ENCODE data around the gene DUSP2.

DUSP2 gene

DNA sequence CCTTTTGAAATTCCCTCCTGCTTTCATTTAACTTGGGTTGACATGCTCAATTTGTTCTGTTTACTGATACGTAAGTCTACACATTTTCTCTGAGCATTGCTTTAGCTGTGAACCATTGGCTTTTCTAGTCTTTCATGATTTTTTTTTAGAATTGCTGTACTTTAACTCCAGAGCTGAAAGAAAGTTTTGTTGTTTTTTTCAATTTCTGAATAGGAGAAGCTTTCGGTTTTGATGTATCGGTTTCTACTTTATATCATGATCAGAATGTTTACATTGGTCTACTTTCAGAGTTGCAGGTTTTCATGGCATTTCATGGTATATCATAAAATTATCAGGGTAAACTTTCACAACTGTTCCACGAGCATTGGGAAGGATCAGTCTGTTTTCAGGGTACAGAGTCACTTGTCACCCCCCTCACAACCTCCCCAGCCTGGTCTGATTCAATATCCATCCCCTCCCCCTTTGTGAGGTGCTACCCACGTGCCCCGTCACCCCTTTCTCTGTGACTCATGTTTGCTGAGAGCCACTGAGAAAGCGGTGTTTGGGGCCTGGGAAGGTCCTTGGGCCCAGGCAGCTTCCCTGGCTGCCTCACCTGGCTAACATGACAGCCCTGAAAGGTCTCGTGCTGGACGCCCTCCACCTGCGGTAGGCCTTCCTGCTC is 14.0 kb downstream of the DUSP2 start:
- no peak for DNase-seq (ENCODE audit: low spot score)

DNA sequence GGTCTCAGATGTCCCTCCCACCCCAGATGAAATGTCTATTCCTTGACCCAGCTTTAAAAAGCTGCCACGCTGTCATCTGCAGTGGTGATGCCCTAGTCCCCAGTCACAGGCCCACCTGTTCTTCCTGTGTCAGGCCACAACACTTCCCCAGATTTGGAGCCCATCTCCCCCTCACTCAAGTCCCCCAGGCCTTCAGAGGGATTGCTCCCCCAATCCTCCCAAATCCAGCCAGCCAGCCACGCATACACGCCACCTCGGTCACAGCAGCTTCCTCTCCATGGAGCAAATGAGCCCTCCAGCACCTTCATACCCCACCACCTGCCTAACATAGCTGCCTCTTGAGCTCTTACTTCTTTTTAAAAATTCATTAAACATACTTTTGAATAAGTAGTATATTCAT is 14.8 kb downstream of the DUSP2 start:
- DNase-seq (ENCODE audit: low spot score), result no peak

DNA sequence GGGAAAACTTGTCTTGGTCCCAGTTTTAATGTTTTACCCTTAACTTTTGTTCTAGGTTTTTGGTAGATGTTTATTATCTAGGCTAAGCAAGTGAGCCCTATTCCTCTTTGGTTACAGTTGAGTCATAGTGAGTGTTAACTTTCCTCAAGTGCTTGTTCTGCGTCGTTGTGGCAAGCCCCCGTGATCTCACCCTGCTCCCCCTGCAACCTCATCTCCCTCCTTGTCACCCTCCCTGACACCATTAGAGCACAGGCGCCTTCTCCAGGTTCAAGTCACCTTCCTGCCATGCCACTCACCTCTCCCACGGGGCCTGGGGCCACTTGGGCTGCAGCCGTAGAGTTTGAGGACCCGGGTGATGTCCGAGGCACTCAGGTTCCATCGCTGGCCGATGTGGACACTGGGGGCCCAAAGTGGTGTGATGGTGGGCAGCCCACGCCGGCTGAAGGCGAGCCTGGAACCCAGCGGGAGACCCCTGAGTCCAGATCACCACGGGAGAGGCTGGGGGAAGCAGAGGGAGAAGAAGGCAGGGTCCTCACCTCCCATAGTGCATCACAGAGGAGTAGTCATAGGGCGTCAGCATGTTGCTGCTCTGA is 15.6 kb downstream of the DUSP2 start:
- no peak for DNase-seq (ENCODE audit: low spot score)

- DNase-seq (ENCODE audit: low spot score), result no peak
Observed at GRCh38 chr2:96128456-96128855, 16.8 kb downstream of the DUSP2 start.

GRCh38 chr2:96124406-96125265 is 20.6 kb downstream of the DUSP2 start:
- DNase-seq (ENCODE audit: low spot score), result no peak

GRCh38 chr2:96123936-96124335 is 21.3 kb downstream of the DUSP2 start:
- DNase-seq (ENCODE audit: low spot score), result no peak

GRCh38 chr2:96123290-96123689 is 21.9 kb downstream of the DUSP2 start:
- DNase-seq (ENCODE audit: low spot score), result no peak

- no peak for DNase-seq (ENCODE audit: low spot score)
Observed at GRCh38 chr2:96122391-96122790, 22.8 kb downstream of the DUSP2 start.

- DNase-seq (ENCODE audit: low spot score), result no peak
Observed at GRCh38 chr2:96121414-96121813, 23.8 kb downstream of the DUSP2 start.

DNA sequence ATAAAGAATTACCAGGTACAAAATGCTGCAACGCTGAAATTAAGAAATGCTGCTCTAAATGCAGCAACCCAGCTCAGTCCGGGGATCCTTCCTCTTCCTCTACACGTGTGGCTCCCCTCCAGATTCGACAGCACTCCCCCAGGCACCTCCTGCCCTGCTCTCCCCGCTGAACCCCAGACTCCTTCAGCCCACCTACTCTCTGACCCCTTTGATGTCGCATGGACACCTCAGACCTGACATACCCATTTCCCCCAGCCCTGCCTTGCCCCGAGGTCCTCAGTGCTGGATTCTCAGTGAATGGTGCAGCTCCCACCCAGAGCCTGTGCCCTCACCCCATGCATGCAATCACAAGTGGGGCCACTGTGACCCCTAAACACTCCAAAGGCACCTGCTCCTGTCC is 24.2 kb downstream of the DUSP2 start:
- DNase-seq (ENCODE audit: low spot score), result no peak

DNA sequence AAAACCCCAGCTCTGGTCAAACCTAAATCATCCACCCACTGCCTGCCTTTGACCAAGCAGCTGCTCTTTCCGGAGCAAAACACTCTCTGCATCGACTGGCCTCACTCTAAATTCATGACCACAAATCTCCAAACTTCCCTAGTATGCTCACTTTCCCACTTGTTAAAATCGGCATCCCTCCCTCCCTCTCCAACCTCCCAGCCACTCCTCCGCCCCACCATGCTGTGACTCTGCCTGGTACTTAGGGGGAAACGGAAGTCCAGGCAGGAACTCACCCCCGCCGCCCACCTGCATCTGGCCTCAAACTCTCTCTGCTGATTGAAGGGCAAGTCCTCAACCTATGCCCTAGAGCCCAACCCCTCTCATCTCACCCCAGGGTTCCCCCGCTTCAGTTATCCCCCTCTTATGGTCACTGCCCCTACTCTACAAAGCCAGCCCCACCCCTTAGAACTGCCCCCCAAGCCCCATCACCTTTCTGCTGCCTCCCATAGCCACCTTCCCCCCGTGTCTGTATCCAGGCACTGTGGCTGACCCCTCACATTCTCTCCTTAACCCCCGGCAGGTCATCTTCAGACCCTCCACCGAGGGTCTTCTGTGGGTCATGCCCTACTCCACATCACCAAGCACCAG is 25.0 kb downstream of the DUSP2 start:
- DNase-seq (ENCODE audit: low spot score), result no peak

GRCh38 chr2:96119389-96119751 is 25.9 kb downstream of the DUSP2 start:
- DNase-seq (ENCODE audit: low spot score), result no peak

GRCh38 chr2:96118698-96119388 is 26.4 kb downstream of the DUSP2 start:
- DNase-seq (ENCODE audit: low spot score), result no peak

- peak; percentile 2 for DNase-seq (ENCODE audit: low spot score)
Observed at GRCh38 chr2:96117701-96118588, 27.3 kb downstream of the DUSP2 start.

GRCh38 chr2:96116879-96117533 is 28.2 kb downstream of the DUSP2 start:
- DNase-seq (ENCODE audit: low spot score), result peak; percentile 68

- DNase-seq (ENCODE audit: low spot score), result peak; percentile 73
Observed at GRCh38 chr2:96116424-96116878, 28.8 kb downstream of the DUSP2 start, which contains the start of gene ADRA2B. TSS of gene ADRA2B (minus strand) at chr2:96116571. CDS start at chr2:96116149, 422 bp downstream.

GRCh38 chr2:96115631-96116423 is 29.4 kb downstream of the DUSP2 start:
- DNase-seq (ENCODE audit: low spot score), result no peak

DNA sequence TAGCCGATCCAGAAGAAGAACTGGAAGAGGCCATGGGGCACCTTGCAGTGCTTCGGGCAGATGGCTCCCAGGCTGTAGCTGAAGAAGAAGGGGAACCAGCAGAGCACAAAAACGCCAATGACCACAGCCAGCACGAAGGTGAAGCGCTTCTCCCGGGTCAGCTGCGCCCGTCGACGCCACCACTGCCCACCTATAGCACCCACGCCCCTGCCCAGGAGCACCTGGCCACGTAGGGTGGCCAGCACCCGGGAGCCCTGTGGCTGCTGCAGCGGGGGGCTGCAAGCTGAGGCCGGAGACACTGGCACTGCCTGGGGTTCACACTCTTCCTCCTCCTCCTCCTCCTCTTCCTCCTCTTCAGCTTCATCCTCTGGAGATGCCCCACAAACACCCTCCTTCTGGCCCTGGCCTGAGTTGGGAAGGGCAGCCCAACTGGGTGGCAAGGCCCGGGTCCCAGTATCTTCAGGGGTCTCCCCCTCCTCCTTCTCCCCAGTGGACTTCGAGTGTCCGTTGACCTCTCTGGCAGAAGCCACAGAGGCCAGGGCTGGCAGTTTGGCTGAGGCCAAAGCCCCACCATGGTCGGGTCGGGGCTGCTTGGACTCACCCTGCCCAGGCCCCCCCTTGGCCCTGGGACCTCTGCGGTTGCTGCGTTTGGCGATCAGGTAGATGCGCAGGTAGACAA is 30.2 kb downstream of the DUSP2 start:
- DNase-seq (ENCODE audit: low spot score), result no peak

- no peak for DNase-seq (ENCODE audit: low spot score)
Observed at GRCh38 chr2:96114546-96114902, 30.7 kb downstream of the DUSP2 start.

All from LoVo (cell line).